HepG2 (cell line): ENCODE measurements around the gene COL5A1. TPM values are rescaled to one million over a fixed set of nuclear protein-coding genes. Genes with fewer than 3 reads are reported as not detected.

ENCODE experiments used
- ESRRA ChIP-seq: sonication (generic); formaldehyde crosslinking; IDR thresholded peaks from 2 replicates; pipeline ENCODE4 v1.5.1; 2020; ENCODE audit warnings: mild to moderate bottlenecking, low read depth, missing genetic modification reagents
- GFI1 ChIP-seq: sonication (generic); formaldehyde crosslinking; IDR thresholded peaks from 2 replicates; pipeline ENCODE4 v1.5.0; 2020; ENCODE audit warnings: missing genetic modification reagents, mild to moderate bottlenecking, borderline replicate concordance
- IRX3 ChIP-seq: sonication (generic); formaldehyde crosslinking; IDR thresholded peaks from 2 replicates; pipeline ENCODE4 v1.8.1; 2023; ENCODE audit warnings: mild to moderate bottlenecking, low read depth, missing genetic modification reagents, borderline replicate concordance
- RARA ChIP-seq: IDR thresholded peaks from 2 replicates; pipeline ENCODE4 v1.6.1; 2016; ENCODE audit warnings: missing genetic modification reagents, missing compliant biosample characterization
- SRSF4 ChIP-seq: fragments of 200-400 bp; formaldehyde crosslinking; IDR thresholded peaks from one replicate; pipeline ENCODE4 v1.6.1; 2018; ENCODE audit warnings: mild to moderate bottlenecking, low read depth, low read length, moderate library complexity; ENCODE audit not compliant: poor library complexity, severe bottlenecking
- THYN1 ChIP-seq: sonication (generic); formaldehyde crosslinking; IDR thresholded peaks from 2 replicates; pipeline ENCODE4 v1.8.1; 2023; ENCODE audit warnings: low read depth, mild to moderate bottlenecking, moderate library complexity, missing genetic modification reagents, borderline replicate concordance
- ZNF143 ChIP-seq: sonication (generic); formaldehyde crosslinking; IDR thresholded peaks from 2 replicates; pipeline ENCODE4 v1.4.0; 2020; ENCODE audit warnings: missing genetic modification reagents
- ZNF891 ChIP-seq: sonication (generic); formaldehyde crosslinking; IDR thresholded peaks from 2 replicates; pipeline ENCODE4 v1.5.0; 2020; ENCODE audit warnings: mild to moderate bottlenecking, missing genetic modification reagents
- polyA plus RNA-seq, 8 experiments: library from polyadenylated mRNA; depleted of rRNA in 3 of 8; stranded (reverse) in 7 of 8; unstranded in 1 of 8; fragments of >200 nt; fragmentation: Illumina TruSeq in 4 of 8; extraction: Trizol in 4 of 8; gene quantifications; 2 replicates each; pipeline versions ENCODE4 v1.2.1 to v1.2.3, GENCODE V29; 2011 to 2016; ENCODE audit warnings: low read depth in 4 of 8, missing spikeins in 1 of 8, mixed read lengths in 1 of 8; ENCODE audit not compliant: insufficient read depth in 1 of 8
- total RNA-seq, 5 experiments: library from RNA; depleted of rRNA; stranded (reverse); fragments of >200 nt; fragmentation: Illumina TruSeq; extraction: Trizol; gene quantifications; 2 replicates each; pipeline ENCODE4 v1.2.3, GENCODE V29; 2016; ENCODE audit warnings: low read depth in 1 of 5
- TF ChIP-seq, protein P1 (sequence below): sonication (generic); formaldehyde crosslinking; IDR thresholded peaks from 2 replicates; pipeline ENCODE4 v1.8.0; 2022; ENCODE audit warnings: mild to moderate bottlenecking, missing genetic modification reagents, moderate library complexity
- TF ChIP-seq, protein P2 (sequence below): IDR thresholded peaks from 2 replicates; pipeline ENCODE4 v1.6.1; 2018; ENCODE audit warnings: missing genetic modification reagents, mild to moderate bottlenecking, missing compliant biosample characterization
- TF ChIP-seq, protein P3 (sequence below): sonication (generic); formaldehyde crosslinking; IDR thresholded peaks from 2 replicates; pipeline ENCODE4 v1.9.0; 2021; ENCODE audit warnings: mild to moderate bottlenecking, missing genetic modification reagents

Gene COL5A1
- total and polyA plus RNA-seq, 2 of the 13 experiments (the other 11 are each of a cell fraction or from before 2014, with no cell fraction given), result not detected

DNA sequence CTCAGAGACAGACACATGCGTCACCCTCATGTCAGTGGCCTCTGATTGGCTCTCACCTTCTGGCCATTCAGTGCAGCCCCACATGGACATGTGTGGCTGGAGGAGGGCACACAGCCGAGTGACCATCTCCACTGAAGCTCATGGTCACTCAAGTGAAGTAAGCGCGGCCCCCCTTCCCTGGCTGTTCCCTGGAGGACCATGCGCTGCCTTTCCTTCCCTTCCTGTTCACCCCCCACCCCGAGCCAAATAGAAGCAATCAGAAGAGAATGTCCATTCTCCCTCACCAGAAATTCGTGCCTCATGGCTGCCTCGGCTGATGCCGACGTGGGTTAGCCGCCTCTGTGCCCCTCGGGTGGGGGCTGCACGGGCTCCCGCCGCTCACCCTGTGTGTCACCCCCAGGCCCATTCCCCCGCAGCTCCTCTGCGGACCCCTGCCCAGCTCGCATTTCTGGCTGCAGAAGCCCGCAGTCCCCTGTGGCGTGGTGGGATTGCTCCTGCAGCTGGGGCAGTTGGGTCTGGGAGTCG, 12.5 kb upstream of the COL5A1 start (continued):
- TF ChIP-seq THYN1 (CRISPR knock-in tag) (no peak), ESRRA (CRISPR knock-in tag) (no peak), ZNF143 (CRISPR knock-in tag) (no peak), SRSF4 (no peak), RARA (no peak), IRX3 (CRISPR knock-in tag) (no peak), ZNF891 (CRISPR knock-in tag) (no peak), GFI1 (CRISPR knock-in tag) (no peak)
- TF ChIP-seq, protein P1, sequence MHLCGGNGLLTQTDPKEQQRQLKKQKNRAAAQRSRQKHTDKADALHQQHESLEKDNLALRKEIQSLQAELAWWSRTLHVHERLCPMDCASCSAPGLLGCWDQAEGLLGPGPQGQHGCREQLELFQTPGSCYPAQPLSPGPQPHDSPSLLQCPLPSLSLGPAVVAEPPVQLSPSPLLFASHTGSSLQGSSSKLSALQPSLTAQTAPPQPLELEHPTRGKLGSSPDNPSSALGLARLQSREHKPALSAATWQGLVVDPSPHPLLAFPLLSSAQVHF (CRISPR knock-in tag), result no peak
- TF ChIP-seq, protein P2, sequence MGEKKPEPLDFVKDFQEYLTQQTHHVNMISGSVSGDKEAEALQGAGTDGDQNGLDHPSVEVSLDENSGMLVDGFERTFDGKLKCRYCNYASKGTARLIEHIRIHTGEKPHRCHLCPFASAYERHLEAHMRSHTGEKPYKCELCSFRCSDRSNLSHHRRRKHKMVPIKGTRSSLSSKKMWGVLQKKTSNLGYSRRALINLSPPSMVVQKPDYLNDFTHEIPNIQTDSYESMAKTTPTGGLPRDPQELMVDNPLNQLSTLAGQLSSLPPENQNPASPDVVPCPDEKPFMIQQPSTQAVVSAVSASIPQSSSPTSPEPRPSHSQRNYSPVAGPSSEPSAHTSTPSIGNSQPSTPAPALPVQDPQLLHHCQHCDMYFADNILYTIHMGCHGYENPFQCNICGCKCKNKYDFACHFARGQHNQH (CRISPR knock-in tag), result no peak
- TF ChIP-seq, protein P3, sequence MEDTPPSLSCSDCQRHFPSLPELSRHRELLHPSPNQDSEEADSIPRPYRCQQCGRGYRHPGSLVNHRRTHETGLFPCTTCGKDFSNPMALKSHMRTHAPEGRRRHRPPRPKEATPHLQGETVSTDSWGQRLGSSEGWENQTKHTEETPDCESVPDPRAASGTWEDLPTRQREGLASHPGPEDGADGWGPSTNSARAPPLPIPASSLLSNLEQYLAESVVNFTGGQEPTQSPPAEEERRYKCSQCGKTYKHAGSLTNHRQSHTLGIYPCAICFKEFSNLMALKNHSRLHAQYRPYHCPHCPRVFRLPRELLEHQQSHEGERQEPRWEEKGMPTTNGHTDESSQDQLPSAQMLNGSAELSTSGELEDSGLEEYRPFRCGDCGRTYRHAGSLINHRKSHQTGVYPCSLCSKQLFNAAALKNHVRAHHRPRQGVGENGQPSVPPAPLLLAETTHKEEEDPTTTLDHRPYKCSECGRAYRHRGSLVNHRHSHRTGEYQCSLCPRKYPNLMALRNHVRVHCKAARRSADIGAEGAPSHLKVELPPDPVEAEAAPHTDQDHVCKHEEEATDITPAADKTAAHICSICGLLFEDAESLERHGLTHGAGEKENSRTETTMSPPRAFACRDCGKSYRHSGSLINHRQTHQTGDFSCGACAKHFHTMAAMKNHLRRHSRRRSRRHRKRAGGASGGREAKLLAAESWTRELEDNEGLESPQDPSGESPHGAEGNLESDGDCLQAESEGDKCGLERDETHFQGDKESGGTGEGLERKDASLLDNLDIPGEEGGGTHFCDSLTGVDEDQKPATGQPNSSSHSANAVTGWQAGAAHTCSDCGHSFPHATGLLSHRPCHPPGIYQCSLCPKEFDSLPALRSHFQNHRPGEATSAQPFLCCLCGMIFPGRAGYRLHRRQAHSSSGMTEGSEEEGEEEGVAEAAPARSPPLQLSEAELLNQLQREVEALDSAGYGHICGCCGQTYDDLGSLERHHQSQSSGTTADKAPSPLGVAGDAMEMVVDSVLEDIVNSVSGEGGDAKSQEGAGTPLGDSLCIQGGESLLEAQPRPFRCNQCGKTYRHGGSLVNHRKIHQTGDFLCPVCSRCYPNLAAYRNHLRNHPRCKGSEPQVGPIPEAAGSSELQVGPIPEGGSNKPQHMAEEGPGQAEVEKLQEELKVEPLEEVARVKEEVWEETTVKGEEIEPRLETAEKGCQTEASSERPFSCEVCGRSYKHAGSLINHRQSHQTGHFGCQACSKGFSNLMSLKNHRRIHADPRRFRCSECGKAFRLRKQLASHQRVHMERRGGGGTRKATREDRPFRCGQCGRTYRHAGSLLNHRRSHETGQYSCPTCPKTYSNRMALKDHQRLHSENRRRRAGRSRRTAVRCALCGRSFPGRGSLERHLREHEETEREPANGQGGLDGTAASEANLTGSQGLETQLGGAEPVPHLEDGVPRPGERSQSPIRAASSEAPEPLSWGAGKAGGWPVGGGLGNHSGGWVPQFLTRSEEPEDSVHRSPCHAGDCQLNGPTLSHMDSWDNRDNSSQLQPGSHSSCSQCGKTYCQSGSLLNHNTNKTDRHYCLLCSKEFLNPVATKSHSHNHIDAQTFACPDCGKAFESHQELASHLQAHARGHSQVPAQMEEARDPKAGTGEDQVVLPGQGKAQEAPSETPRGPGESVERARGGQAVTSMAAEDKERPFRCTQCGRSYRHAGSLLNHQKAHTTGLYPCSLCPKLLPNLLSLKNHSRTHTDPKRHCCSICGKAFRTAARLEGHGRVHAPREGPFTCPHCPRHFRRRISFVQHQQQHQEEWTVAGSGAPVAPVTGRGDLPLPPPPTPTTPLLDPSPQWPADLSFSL (CRISPR knock-in tag), result no peak
